Dermis microvascular lymphatic vessel endothelial cell (primary cell): ENCODE results near the gene PSMC5. TPM values are rescaled to one million over a fixed set of nuclear protein-coding genes. Genes with fewer than 3 reads are reported as not detected.

Experiments used
- DNase-seq, 2 donors: peaks; one replicate each; pipeline versions ENCODE4 v3.0.0 to v3.0.0-alpha.2; 2010; ENCODE audit warnings: low read depth in 2 of 2
- total RNA-seq: library from RNA; depleted of rRNA; stranded (reverse); fragments of >200 nt; gene quantifications from 2 replicates; pipeline ENCODE4 v1.2.1, GENCODE V29; 2014

Gene PSMC5
- total RNA-seq, 1 donor from 2014 or later = 66.0 TPM

DNA sequence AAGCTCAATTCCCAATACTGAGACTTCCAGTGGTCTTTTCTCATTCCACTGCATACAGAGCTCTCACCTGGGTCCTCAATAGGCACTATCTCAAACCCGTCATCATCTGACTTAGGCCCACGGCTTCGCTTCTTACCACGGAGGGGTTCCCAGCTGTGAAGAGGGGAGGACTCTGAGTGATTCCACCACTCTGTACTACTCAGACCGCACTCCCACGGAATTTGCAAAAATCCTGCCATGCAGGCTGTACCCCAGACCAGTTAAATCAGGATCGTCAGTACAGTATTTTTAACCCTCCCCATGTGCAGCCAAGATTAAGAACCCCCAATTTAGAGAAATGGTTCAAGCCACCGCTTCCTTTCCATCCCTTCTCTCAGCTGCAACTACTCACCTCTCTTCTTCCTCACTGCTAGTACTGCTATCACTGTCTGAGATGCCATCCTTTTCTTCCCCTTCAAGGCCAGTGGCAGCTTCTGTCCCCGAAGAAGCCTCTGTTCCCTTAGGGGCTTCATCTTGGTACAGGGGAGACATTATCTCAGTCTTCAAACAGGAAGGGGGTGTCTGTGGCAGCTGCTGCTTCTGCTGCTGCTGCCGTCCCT is 6.2 kb upstream of the PSMC5 start:
- no peak for DNase-seq

DNA sequence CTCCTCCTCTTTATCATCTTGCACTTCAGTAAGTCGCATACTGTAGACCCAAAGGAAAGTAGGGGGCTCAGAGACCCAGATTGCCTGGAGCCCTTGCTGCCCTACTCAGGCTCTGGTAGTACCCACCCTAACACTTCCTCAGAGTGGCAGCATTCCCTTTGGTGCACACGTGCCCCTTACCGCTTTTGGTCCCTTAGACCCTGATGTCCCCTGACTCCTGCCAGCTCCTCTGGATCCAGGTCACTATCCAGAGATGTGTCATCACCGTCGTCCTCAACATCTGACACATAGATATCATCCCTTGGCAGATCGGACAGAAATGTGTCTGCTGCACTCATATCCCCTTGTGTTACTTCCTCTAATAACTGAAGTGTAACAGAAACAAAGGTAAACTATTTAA is 5.4 kb upstream of the PSMC5 start:
- no peak for DNase-seq

GRCh38 chr17:63822537-63822936 is 4.7 kb upstream of the PSMC5 start:
- DNase-seq = no peak

GRCh38 chr17:63823659-63824331 is 3.4 kb upstream of the PSMC5 start:
- DNase-seq = no peak

- no peak for DNase-seq
Measured at GRCh38 chr17:63824362-63824761, 2.9 kb upstream of the PSMC5 start.

DNA sequence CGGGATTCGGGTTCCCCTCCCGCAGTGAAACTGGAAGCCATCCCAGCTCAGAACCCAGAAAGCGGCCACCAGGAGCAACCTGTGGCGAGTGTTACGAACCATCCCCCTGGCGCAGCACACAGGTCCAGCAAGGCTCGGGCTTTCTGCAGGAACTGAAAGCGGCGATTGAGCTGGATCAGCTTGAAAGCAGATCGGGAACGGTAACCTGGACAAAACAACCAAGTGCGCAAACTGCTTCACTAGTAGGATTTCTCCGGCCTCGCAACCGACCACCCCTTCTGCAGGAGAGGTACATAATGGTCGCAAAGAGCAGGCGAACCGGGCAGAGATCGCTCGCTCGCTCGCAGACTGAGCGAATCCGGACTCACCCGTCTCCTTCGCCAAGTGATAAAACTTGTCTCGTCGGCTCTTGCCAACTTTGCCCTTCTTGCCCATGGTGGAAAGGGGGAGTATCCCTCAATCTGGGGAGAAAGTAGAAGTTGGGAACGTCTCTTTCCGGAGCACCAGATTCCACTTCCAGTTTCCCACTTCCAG is 696 bp upstream of the PSMC5 start:
- peak; percentile 43 to 51 for DNase-seq

- DNase-seq = no peak
Measured at GRCh38 chr17:63827801-63828221, 580 bp downstream of the PSMC5 start.

GRCh38 chr17:63828936-63829335 is 1.7 kb downstream of the PSMC5 start:
- no peak for DNase-seq

DNA sequence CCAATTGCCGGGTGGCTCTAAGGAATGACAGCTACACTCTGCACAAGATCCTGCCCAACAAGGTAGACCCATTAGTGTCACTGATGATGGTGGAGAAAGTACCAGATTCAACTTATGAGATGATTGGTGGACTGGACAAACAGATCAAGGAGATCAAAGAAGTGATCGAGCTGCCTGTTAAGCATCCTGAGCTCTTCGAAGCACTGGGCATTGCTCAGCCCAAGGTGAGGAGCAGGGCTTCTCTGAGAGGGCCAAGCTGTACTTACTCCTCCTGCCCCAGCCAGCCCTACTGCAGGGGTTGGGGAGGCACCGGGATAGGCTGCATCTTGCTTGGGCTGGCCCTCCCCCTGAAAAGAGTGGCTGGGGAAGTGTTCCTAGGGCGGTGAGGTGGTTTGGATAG is 3.0 kb downstream of the PSMC5 start:
- DNase-seq = no peak

DNA sequence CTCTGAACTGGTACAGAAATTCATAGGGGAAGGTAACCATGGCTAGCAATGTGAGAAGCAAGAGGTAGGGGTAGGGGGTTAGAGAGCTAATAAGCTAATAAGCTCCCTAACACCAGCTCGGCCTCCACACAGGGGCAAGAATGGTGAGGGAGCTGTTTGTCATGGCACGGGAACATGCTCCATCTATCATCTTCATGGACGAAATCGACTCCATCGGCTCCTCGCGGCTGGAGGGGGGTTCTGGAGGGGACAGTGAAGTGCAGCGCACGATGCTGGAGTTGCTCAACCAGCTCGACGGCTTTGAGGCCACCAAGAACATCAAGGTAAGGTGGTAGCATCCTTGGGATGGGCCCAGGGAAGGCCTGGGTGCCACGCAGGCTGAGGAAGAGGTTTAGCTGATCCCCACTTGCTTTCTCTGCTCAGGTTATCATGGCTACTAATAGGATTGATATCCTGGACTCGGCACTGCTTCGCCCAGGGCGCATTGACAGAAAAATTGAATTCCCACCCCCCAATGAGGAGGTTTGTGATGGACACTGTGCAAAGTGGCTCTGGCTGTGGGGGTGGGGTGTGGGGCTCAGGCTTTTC is 3.8 kb downstream of the PSMC5 start:
- DNase-seq = no peak

DNA sequence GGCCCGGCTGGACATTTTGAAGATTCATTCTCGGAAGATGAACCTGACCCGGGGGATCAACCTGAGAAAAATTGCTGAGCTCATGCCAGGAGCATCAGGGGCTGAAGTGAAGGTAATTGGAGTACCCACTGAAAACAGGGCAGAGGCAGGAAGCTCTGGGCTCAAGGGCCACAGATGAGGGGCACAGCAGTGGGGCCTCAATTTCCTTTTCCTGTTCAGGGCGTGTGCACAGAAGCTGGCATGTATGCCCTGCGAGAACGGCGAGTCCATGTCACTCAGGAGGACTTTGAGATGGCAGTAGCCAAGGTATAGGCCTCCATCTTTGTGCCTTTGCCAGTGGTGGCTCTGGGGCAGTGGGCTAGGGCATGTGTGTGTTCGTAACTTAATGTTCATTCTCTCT is 4.3 kb downstream of the PSMC5 start:
- no peak for DNase-seq

DNA sequence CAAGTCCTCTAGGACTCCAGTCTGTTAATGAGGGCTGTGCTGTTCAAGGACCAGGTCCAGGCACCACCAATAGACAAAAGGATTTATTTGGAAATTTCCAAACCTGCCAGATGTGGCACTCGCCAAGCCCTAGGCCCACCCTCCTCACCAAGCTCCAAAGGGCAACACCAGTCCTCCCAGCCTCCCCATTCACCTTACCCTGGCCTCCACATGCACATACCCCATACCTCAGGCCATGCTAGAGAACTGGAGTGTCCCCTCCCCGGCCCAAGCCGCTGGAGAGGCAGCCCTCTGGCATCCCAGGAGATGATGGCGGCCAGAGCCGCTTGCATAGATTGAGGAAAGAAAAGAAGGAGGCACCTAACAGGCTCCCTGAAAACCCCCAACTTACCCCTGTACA is 4.8 kb downstream of the PSMC5 start:
- DNase-seq = no peak

GRCh38 chr17:63832455-63832854 is 5.2 kb downstream of the PSMC5 start:
- DNase-seq = no peak

DNA sequence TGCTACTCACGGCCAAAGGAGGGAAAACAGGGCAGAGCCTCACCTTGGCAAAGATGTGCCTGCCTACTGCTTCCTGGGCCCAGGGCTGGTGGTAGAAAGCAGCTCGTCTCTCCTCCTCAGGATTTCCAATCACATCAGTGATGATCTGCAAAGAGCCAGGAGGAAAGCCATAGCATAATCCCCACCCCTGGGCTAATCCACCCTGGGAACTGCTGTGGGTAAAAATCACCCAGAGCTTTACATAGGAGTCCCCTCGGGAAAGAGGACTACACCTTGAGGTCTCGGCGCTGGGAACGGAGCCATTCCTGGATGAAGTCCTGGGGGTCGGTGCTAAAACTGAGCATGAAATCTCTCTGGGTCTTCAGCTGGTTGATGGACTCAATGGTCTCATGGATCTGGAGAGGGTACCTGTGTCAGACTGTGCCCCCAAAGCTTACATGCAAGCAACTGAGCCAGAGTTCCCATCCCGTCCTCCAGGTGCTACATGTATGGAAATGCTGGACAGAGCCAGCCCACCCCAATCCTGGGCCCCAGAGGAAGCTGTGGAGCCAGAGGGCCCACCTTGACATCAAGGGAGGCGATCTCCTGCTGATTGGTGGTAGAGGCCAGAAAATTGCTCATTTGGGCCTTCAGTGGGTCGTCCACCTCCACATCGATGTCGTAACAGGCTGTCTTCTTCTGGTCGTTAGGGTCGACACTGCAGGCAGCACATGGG is 6.0 kb downstream of the PSMC5 start:
- no peak for DNase-seq

- DNase-seq = no peak
Measured at GRCh38 chr17:63833741-63834373, 6.6 kb downstream of the PSMC5 start.

DNA sequence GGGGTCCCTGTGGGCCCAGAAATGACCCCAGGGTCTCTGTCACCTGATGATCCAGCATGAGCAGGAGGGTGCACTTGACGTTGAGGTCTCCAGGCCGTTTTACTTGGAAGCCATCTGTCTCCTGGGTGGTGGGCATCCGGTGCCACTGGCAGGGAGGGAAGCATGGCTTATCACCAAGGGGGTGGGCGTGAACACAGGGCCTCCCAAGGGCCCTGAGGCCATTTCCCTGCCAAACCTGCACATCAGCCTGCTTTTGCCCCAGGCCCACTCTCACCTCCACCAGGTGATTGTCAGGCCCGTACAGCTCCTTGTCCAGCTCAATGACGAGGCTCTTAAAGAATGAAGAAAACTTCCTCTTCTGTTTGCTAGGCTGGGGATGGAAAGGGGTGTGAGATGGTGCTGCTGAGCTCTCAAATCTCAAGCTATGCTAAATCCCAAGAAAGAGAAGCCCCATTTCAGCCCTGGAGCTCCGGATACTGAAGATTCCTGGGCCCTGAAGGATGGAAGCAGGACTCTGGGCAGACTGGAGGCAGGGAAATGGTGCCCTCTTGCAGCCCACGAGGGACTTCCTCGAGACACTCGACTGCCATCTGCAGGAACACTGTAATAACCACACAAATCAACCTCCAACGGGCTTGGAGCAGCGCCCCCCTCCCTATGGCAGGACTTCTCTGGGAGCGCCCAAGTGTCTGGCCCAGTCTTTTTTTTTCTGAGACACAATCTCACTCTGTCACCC is 7.4 kb downstream of the PSMC5 start:
- DNase-seq = peak; percentile 65 to 84

DNA sequence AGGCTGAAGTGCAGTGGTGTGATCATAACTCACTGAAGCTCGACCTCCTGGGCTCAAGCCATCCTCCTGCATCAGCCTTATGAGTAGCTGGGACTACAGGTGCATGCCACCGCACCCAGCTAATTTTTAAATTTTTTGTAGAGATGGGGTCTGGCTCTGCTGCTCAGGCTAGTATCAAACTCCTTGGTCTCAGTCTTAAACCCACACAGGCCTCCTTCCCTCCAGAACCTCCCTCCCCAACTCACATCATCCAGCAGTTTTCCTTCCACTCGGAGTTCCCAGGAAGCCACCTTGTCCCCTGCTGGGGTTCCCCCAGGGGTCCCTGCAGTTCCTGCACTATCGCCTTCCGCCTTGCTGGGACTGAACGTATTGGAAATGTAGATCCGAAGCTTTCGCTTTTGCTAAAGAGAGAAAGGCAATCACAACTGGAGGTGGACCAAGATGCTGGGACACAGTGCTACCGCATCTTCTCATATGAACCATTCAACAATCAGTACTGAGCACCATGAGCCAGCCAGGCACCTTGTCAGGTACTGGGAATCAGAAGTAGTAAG is 8.0 kb downstream of the PSMC5 start:
- no peak for DNase-seq

GRCh38 chr17:63836811-63837210 is 9.6 kb downstream of the PSMC5 start:
- DNase-seq = no peak

DNA sequence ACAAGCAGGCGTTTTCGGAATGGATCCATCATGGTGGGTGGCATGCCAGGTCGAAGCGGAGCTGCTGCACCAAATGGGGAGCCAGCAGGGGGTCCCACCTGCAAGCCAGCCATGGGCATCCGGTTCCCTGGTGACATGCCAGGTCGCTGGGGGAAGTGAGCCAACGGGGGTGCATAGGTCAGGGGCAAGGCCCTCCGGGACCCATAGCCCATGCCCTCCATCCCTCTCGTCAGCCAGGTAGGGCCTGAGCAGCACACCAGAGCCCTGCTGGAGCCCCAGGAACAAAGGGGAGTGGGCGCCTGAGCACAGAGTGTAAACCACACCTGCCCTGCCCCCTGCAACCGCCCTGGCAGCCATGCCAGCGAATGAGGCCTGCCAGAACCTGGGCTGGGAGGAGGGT is 10.2 kb downstream of the PSMC5 start:
- no peak for DNase-seq

DNA sequence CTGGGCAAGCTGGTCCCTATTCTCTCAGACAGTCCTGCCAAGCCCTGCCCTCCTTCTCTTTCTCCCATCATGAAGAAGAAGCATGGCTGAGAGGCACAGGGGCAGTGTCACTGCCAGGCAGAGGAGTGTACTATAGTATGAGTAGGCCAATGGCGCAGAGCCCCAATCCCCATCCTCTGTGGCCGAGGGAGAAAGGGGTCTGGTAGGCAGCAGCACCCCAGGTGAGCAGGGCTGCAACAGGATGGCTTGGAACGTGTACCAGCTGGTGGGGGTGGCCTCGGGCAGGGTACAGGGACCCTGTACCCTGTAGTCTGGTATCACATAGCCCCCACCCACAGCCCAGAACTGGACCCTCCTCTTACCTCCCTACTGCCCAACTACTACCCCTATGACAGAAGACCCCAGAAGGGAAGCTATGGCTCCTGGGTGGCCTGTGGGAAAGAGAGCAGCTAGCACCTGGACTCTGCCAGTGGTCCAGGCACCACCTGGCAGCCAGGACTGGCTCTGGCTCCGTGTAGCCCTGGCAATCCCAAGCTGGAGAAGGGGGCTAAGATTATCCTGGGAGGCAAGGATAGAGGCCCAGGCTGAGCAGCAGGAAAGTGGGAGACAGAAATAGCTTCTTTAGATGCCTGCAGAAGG is 10.8 kb downstream of the PSMC5 start:
- no peak for DNase-seq
